Erythroblast (primary cell): Measurements from ENCODE around the gene FCRL6.

Experiments
- DNase-seq, 2 experiments: peaks; one replicate each; lab custom pipeline; 2025; lab: John Stamatoyannopoulos, UW
- GATA1 ChIP-seq: IDR thresholded peaks from 2 replicates; pipeline ENCODE4 v1.6.1; 2011; ENCODE audit warnings: low read depth, mild to moderate bottlenecking, control low read depth, low read length, moderate library complexity
- POLR2A ChIP-seq: IDR thresholded peaks from 2 replicates; pipeline ENCODE4 v1.6.1; 2011; ENCODE audit warnings: mild to moderate bottlenecking, low read length

FCRL6 gene

DNA sequence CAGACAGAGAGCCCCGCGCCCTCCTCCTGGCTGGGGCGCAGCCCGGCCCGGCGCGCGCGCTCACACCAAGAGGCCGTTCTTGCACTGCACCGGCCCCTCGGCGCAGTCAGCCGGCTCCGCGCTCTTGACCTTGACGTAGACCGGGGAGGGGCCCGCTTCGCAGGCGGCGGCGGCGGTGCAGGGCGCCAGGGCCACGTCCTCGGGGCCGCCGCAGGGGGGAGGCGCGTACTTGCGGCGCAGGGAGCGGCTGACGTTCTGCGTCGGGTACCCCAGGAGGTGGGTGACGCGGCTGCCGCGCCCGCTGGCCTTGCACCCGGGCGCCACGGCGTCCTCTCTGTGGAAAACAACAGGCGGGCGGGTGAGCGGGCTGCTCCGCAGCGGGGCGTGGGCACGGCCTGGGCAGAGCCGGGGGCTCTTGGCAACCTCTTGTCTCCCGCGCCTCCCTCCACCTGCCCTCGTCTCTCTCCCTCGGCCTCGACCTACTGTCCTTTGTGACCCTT lies 52.6 kb downstream of the FCRL6 start:
- peak; percentile 37 for TF ChIP-seq POLR2A
- no peak for TF ChIP-seq GATA1

DNA sequence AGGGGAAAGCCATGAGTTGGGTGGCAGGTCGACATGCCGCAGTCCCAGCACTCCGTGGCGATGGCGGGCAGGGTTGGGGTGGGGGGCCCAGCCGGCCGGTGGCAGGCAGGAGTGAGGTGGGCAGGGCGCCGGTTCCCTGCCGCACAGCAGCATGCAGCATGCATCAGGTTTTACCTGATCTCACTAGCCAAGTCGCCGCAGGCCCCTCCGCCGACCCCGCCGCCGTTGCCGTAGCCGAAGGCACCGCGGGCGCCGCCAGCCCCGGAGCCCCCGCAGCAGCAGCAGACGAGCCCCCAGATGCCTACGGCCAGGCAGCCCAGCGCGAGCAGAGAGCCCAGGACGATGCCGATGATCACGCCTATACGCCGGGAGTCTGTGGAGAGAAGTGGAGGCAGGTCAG lies 53.5 kb downstream of the FCRL6 start:
- TF ChIP-seq GATA1, result no peak
- TF ChIP-seq POLR2A, result no peak
- no peak for DNase-seq

More for the DNA sequence above, 52.6 kb downstream of the FCRL6 start:
- DNase-seq, result peak; percentile 80 to 84

DNA sequence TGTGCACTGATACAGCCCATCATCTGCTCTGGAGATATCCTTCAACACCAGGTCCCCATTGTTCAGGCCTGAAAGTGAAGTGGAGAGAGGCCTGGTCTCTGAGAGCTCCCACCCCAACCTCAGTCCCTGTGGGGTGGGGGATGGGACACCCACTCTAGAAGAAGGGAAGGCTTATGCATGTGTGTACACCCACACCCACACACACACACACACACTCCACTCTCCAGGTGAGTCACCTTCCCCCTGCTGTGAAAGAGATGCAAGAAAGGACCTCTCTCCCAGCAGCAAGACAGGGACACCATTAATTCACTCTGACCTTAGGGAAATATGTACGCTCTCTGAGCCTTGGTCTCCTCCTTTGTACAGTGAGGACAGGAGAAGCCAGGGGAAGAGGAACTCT lies 54.4 kb downstream of the FCRL6 start:
- no peak for DNase-seq
- TF ChIP-seq GATA1, result no peak
- no peak for TF ChIP-seq POLR2A

DNA sequence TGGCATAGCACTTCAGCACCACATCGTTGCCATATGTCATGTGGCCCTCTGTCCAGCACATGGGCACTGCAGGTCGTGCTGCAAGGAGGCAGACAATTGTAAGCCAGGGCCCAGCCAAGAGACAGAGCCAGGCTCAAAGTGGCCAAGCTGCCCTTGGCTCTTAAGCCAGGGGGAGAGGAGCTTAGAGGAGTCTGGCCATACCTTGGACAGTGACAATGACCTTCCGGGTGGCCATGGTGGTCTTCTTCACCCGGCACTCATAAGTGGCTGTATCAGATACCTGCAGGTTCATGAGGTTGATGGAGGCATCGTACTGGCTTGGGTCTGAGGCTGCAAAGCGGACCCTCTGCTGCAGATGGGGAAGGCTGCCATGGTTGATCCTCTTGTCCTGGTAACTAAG lies 55.7 kb downstream of the FCRL6 start:
- no peak for DNase-seq
- TF ChIP-seq POLR2A, result no peak

DNA sequence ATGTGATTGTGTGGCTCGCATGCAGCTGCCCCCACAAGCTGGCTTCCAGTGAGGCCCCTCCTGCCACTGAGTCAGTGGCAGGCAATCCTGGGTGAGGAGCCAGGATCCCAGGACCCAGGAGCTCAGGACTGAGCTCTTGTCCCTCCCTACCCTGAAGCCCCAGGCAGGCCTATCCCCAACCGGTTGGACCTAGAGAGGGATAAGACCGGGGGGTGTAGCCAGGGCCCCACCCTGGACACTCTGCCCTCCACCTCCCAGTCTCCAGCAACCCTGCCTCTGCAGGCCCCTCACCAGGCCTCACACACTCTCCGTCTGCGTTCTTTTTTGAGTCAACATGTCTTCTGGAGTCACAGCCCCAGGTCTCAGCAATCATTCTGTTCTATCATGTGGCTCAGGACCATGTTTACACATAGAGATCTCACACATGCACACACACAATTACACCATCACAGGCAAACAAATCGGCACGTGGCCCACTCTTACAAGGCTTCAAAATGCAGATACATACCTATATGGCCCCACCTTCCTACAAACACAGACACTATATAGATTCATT lies 57.7 kb downstream of the FCRL6 start:
- no peak for DNase-seq
- TF ChIP-seq GATA1 (no peak), POLR2A (no peak)

DNA sequence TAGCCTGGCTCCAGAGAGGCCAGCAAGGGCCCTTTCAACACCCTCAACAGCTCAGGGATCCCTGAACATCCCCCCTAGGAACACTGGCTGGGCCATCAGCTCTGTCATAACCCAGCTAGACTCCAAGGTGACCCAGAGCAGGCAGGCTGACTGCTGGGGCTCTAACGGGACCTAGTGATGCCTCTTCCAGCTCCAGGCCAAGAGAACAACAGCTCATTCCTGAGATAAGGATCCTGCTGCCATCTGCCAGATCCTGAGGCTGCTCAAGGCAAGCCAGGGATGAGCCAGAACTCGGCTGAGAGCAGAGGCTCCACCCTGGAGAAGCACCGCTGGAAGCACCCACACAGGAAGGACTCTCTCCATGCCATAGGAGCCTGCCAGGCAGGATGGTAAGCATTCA lies 58.3 kb downstream of the FCRL6 start:
- TF ChIP-seq GATA1 (no peak), POLR2A (no peak)
- DNase-seq, result no peak

DNA sequence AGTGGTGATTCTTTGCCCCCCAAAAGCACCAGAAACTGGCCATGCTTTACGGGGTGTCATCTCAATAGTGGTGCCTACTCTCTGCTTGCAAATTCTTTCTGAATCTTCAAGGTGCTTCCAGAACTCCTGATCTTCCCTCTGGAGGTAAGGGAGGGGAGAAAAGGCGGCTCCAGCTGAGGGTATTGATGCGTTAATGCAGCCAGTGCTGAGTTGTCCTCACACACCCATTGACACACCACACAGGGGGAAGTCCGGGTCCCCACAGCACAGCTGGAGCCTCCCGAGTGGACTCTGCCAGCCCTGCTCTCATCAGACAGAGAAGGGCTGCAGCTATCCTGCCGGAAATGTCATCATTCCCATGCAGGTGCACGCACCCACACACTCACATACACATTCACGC lies 59.1 kb downstream of the FCRL6 start:
- DNase-seq, result no peak
- TF ChIP-seq GATA1 (no peak), POLR2A (no peak)

DNA sequence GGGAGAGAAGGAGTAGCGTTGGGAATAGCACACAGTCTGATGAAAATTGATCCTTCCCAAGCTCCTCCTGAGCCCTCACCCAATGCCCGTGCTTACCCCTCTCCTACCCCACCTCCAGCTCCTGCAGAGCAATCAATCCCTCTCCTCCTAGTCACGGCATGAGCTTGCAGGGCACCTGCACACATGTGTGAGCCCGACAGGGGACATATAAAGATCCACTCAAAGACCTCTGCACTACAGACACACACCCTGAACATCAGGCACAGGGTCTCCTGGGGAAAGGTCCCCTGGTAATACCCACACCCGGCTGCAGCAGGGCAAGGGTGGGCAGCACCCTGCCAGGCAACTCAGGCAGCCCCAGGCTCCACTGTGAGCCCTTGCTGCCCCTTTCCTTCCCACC lies 59.9 kb downstream of the FCRL6 start:
- TF ChIP-seq GATA1 (no peak), POLR2A (no peak)
- no peak for DNase-seq

DNA sequence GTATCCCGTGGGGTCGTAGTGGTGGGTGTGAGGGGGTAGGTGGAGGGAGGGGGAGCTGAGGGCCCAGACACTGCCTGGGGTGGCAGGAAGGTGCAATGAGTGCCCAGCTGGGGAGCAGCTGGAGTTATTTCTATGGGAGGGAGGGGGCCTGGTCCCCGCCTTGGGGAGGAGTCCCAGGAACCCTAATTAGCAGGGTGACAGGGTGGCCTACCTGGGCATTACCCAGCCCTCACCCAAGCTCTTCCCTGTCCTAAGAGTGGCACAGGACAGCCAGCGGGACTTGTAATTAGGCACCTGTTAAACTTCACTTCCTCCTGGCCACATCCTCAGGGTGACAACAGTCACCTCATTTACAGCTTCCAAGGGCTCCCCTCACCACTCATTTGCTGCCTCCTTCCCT lies 60.4 kb downstream of the FCRL6 start, which contains the start of gene VSIG8:
Gene VSIG8 (minus strand): TSS at position 101 of the 400 bp plus-strand sequence. CDS start 136 bp downstream, outside the sequence.
- no peak for DNase-seq
- no peak for TF ChIP-seq GATA1
- TF ChIP-seq POLR2A, result no peak

DNA sequence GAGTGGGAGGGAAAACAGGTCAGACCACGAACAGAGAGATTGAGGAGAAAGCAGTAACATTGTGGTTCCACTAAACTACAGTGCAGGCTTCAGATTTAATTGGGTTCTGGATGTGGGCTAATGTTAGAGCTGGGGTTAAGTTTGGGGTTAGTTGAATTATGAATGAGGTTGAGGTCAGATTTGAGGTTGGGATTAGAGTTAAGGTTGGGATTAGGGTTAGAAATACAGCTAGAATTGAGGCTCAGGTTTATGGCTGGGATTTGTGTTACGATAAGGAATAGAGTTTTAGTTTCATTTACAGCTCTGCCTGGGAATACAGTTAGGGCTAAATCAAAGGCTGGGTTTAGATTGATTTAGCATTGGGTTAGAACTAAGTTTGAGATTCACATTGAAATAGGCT lies 62.1 kb downstream of the FCRL6 start:
- no peak for DNase-seq
- TF ChIP-seq GATA1, result no peak
- TF ChIP-seq POLR2A, result no peak
